ENCODE measurements around the gene TBC1D9B.

GRCh38 chr5:179879003-179879689 is 28.6 kb downstream of the TBC1D9B start:
- TF ChIP-seq CTCF (IDR thresholded peaks at IDR 0.05; ENCODE audit: low read depth, low read length), result no peak
- no peak for TF ChIP-seq EZH2phosphoT487 (IDR thresholded peaks at IDR 0.05; ENCODE audit: low read depth)
